RKO (cell line): ENCODE measurements around the gene HLTF.
"Not testable (repeated sequence)": the region's sequence is repeated elsewhere in the genome, so short reads cannot be mapped to it uniquely, and the experiment has no call there.

Experiments
- DNase-seq: peaks from one replicate; pipeline ENCODE4 v3.0.0-alpha.2; 2016; ENCODE audit warnings: low spot score

The HLTF gene, protein sequence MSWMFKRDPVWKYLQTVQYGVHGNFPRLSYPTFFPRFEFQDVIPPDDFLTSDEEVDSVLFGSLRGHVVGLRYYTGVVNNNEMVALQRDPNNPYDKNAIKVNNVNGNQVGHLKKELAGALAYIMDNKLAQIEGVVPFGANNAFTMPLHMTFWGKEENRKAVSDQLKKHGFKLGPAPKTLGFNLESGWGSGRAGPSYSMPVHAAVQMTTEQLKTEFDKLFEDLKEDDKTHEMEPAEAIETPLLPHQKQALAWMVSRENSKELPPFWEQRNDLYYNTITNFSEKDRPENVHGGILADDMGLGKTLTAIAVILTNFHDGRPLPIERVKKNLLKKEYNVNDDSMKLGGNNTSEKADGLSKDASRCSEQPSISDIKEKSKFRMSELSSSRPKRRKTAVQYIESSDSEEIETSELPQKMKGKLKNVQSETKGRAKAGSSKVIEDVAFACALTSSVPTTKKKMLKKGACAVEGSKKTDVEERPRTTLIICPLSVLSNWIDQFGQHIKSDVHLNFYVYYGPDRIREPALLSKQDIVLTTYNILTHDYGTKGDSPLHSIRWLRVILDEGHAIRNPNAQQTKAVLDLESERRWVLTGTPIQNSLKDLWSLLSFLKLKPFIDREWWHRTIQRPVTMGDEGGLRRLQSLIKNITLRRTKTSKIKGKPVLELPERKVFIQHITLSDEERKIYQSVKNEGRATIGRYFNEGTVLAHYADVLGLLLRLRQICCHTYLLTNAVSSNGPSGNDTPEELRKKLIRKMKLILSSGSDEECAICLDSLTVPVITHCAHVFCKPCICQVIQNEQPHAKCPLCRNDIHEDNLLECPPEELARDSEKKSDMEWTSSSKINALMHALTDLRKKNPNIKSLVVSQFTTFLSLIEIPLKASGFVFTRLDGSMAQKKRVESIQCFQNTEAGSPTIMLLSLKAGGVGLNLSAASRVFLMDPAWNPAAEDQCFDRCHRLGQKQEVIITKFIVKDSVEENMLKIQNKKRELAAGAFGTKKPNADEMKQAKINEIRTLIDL

GRCh38 chr3:149086232-149086988 is at the start of gene HLTF:
HLTF (minus strand) TSS chr3:149086533; CDS start chr3:149086336, 197 bp downstream.
- DNase-seq: no peak

GRCh38 chr3:149134575-149134974 is 48.2 kb upstream of the HLTF start:
- DNase-seq: no peak

- no peak for DNase-seq
Observed at GRCh38 chr3:149131589-149131988, 45.3 kb upstream of the HLTF start.

DNA sequence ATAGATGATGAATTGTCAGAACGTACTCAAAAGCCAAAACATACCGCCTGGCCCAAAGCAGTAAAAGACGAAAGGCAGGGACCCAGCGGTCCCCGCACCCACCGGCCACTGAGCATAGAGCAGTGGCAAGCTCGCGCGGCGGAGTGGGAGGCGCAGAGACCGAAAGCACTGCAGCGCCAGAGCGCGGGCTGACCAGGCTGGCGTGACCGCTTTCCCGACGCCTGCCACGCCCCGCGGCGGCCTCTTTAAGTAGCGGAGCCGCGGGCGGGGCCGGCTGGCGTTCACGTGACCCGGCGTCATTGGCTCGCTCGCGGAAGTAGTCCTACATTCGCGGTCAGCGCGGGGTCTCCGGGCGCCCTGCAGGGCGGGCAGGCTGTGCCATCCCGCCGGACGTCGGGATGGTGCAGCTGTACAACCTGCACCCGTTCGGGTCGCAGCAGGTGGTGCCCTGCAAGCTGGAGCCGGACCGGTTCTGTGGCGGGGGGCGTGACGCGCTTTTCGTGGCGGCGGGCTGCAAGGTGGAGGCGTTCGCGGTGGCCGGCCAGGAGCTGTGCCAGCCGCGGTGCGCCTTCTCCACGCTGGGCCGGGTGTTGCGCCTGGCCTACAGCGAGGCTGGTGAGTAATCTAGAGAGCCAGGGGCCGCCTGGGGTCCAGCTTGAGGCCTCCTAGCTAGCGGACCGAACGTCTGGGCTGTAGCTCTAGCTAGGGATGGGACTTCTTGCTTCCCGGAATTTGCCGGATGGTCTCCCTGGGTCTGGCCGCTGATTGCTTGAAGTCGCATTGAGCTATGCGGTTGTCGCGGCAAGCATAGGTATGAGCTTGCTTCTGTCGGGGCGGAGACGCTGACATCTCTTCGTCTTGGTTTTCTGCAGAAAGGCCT is 43.2 kb upstream of the HLTF start, which contains the start of gene HPS3:
Gene HPS3 (plus strand): TSS at position 313 of the 880 bp plus-strand sequence. CDS start 86 bp downstream, at position 399.
- peak; percentile 94 for DNase-seq

DNA sequence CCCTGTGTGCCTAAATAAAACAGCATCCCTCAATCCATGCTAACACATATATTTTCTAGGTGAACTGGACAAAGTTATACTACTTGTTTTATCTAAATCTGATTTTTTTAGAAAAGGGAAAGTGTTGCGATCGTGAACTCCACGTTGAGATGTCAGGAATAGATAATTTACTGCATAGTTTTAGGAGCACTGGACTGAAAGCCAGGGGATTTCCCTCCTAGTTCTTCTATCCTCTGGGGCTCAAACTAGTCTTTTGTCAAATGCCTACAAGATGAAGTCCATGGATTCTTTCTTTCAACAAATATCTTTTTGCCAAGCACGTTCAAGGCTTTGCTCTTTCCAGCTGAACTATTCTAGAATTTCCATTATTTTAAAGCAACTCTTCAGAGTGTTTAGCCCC is 42.5 kb upstream of the HLTF start:
- DNase-seq: no peak

GRCh38 chr3:149122721-149123578 is 36.6 kb upstream of the HLTF start:
- no peak for DNase-seq

- peak; percentile 79 for DNase-seq
Observed at GRCh38 chr3:149120051-149120972, 34.0 kb upstream of the HLTF start.

- no peak for DNase-seq
Observed at GRCh38 chr3:149119466-149119865, 33.1 kb upstream of the HLTF start.

GRCh38 chr3:149118724-149119123 is 32.4 kb upstream of the HLTF start:
- DNase-seq: no peak

DNA sequence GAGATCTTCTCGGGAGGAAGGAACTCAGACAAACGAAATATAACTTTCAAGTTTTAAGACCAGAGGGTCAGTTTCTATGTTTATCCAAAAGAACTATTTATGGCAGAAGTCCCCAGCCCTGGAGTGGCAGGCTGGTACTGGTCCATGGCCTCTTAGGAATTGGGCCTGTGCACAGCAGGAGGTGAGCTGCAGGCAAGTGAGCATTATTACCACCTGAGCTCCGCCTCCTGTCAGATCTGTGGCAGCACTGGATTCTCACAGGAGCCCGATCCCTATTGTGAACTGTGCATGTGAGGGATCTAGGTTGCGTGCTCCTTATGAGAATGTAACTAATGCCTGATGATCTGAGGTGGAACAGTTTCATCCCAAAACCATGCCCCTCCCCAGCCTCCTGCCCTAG is 28.8 kb upstream of the HLTF start:
- DNase-seq: no peak

- DNase-seq: no peak
Observed at GRCh38 chr3:149114458-149114857, 28.1 kb upstream of the HLTF start.

DNA sequence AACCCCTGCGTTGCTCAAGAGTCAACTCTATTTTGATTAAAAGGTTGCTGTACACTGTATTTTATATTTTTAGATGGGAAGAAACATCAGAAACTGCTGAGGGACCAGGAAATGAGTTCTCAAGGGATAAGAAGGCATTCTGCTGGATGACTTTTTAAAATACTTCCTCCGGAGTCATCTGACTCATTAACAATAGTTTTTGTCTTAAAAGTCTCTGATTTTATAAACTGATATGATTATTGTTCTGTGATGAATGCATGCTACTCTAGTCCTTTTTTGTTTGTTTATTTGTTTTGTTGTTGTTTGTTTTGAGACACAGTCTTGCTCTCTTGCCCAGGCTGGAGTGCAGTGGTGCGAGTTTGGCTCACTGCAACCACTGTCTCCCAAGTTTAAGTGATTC is 18.2 kb upstream of the HLTF start:
- no peak for DNase-seq

DNA sequence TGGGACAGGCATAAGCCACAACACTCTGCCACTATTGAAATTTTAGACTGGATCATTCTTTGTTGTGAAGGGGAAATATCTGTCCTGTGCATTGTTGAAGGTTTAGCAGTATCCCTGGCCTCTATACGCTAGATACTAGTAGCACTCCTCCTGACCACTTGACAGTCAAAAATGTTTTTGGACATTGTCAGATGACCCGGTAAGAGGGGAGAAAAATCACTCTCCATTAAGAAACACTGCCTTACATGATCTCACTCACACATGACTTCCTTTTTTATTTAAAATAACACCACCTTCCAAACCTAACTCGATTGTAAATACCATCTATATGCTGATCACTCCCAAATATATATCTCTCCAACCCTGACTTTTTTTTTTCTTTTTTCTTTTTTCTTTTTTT is 15.3 kb upstream of the HLTF start:
- no peak for DNase-seq

GRCh38 chr3:149101154-149101553 is 14.8 kb upstream of the HLTF start:
- no peak for DNase-seq

- not testable (repeated sequence) for DNase-seq
Observed at GRCh38 chr3:149097987-149098386, 11.7 kb upstream of the HLTF start.

GRCh38 chr3:149095487-149095886 is 9.2 kb upstream of the HLTF start:
- DNase-seq: no peak

DNA sequence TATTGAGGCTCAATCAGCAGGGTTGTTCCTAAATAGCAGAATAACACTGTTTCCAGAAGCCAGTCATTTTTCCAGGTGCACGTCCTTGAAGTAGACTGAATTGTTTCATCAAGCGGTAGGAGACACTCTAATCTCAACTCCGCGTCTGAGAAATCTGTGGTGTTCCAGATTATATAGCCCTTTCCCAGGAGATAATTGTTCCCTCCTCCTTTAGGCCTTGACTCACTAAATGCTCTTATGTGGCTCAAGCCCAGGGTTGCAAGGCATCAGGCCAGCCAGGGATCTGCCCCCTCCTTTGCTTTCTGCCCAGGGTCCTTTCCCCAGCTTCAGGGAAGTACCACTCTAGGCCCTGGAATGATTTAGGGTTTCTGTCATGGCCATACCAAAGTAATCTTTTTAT is 5.7 kb upstream of the HLTF start:
- no peak for DNase-seq

- DNase-seq: no peak
Observed at GRCh38 chr3:149090907-149091306, 4.6 kb upstream of the HLTF start.

DNA sequence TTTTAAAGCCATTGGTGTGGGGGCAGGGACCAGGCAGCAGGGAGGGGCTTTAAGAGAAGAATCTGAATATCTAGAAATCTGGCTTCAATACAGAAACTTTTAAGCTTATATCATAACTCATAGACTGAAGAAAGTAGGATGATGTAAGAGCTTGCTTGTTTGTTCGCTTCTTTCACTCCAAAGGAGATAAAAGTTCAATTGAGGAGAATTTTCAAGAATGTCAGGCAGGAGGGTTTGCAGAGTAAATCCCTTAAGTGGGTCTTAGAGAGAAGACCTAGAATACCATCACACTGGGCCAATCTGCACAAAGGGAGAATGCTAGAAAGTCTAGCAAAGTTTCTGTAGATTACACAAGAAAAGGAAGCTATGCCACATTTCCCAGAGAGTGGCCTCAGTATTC is 4.1 kb upstream of the HLTF start:
- DNase-seq: no peak
